Hindlimb muscle (tissue), 1 donor: ENCODE results near the gene PPP1R26. TPM values are rescaled to one million over a fixed set of nuclear protein-coding genes. Genes with fewer than 3 reads are reported as not detected.
"Not testable (repeated sequence)": the region's sequence is repeated elsewhere in the genome, so short reads cannot be mapped to it uniquely, and the experiment has no call there.

Experiments used
- DNase-seq: peaks from one replicate; pipeline ENCODE4 v3.0.0-alpha.2; 2013
- polyA plus RNA-seq: library from polyadenylated mRNA; unstranded; fragments of 120-200 nt; gene quantifications from one replicate; pipeline ENCODE4 v1.2.1, GENCODE V29; 2013; ENCODE audit not compliant: insufficient read length

Gene PPP1R26
- polyA plus RNA-seq, 1 donor: 14.3 TPM

DNA sequence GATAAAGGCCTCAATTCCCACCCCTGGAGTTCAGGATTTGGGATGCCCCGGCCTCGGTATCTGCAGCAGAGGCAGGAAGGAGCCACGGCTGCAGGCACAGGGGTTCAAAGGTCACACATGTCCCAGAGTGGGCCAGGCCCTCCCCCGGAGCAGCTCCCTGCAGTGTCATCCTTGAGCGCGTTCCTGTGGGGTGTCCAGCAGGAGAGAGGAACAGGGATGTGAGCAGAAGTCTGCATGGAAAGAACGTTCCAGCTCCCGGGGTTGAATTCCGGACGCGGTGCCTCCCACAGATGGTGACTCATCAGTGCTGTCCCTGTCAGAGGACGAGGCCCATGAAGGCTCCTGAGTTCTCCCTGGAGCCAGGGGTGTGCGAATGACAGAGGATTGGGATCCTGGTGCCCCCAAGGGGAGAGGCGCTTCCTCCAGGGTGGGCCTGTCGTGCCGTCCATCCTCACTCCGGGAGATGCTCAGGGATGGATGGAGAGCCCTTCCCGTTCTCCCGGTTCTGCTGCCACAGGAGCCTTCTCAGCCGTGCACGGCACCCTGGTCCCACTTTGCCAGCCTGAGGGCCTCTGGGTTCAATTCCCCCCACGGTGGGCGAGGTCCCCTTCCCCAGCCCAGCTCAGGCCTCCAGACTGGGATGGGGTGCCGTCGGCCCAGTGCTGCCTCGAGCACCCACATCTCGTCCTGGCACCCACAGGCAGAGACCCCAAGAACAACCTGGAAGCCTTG lies 44.7 kb downstream of the PPP1R26 start:
- DNase-seq: no peak

DNA sequence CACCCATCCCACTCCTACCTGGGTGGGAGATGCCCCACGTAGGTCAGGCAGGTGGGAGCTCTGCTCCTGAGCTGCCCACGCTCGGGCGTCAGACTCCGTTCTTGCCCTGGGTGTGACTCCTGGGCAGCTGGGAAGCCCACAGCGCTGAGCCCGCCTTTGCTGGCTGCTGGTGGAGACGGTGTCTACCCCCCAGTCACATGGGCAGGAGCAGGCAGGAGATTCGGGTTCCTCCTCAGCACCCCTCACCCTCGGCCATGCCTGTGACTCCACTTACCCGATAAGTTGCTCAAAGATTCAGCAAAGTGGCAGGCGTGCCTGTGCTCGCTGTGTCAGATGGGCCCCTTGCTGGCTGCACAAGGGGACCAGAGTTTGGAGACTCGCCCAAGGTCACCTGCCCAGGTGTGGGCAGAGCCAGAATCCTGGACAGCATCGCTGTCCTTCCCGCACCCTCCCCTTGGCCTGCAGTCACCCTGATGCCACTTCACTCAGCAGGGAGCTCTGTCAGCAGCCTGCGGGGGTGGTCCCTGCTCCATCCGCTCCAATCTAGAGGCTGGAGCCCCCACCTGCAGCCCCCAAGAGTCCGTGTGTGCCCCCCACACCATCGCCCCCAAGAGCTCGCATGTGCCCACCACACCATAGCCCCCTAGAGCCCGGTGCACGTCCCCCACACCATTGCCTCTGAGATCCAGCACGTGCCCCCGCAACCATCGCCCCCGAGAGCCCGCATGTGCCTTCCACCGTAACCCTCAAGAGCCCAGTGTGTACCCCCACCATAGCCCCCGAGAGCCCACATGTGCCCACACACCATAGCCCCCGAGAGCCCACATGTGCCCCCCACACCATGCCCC lies 45.9 kb downstream of the PPP1R26 start:
- DNase-seq: no peak

DNA sequence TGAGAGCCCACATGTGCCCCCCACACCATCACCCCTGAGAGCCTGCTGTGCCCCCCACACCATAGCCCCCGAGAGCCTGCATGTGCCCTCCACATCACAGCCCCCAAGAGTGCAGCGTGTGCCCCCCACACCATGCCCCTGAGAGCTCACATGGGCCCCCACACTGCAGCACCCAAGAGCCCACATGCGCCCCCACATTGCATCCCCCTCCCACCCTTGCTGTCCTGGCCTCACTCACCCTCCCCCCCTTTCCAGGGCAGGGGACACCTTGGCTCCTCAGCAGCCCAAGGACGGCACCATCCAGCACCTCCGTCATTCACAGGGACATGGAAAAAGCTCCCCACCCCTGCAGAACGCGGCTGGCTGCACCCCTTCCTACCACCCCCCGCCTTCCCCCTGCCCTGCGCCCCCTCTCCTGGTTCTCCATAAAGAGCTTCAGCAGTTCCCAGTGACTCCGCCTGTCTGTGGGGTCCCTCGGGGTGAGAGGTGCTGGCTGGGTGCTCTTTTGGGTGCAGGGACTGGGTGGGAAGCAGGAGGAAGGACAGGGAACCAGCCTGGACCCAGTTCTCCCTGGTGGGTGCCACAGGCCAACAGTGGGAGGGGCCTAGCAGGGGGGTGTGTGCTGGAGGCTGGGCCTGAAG lies 46.6 kb downstream of the PPP1R26 start:
- no peak for DNase-seq

DNA sequence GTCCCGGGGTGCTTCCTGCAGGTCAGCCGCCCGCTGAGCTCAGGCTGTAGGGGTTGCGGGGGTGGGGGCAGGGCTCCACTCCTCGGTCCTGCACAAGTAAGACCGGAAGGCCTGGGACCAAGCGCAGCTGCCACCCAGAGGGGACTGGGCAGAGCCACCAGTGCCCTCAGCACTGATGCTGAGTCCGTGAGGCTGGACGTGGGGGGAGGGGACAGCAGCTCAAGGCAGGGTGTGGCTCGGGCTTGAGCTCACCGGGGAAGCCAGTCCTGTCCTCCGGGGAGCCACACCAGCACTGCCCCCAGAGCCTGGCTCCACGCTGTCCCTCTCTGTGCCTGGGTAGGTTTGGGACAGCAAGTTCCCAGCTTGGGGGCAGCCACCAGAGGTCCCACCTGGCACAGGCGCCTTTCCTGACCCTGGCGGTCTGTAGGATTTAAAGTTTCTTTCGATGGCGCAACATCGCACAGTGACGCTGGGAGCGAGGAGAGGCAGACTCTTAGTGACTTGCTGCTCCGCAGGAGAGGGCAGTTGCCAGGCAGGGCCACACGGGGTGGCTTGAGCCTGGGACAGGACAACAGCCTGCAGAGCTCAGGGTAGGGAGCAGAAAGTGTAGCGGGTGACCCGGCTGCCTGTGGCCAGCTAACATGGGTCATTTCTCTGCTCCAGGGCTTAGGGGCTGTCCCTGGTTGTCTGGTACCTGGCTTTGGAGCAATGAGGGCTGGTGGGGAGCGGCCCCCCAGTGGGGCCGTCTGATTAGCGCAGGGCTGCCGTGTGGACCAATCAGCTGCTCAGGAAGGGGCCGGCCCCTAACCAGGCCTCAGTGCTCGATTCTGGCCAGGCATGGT lies 47.4 kb downstream of the PPP1R26 start:
- DNase-seq: no peak

DNA sequence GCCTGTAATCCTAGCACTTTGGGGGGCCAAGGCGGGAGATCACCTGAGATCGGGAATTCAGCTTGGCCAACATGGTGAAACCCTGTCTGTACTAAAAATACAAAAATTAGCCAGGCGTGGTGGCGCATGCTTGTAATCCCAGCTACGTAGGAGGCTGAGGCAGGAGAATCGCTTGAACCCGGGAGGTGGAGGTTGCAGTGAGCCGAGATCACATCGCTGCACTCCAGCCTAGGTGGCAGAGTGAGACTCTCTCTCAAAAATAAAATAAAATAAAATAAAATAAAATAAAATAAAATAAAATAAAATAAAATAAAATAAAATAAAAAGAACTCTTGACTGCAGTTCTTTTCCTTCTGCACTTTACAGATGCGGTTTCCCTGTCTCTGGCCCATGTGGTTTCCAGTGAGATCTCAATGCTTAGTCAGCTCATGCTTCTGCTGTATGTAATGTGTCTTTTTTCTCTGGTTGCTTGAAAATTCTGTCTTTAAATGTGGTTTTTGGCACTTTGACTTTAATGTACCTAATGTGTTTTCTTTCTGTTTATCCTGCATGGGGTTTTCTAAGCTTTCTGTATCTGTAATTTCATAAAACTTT lies 49.4 kb downstream of the PPP1R26 start:
- not testable (repeated sequence) for DNase-seq

DNA sequence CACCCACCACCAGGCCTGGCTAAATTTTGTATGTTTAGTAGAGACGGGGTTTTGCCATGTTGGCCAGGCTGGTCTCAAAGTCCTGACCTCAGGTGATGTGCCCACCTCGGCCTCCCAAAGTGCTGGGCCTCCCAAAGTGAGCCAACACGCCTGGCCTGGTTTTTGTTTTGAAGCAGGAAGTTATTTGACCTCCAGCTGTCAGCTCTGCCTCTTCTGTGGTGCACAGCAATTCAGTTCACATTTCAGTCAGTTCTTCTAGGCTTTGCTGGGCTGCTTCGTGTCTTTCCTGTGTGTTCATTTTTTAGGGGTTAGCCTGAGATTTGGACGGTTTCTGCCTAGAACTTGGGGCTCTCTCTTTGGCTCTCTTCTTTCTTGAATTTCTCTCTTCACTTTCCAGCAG lies 50.6 kb downstream of the PPP1R26 start:
- no peak for DNase-seq

DNA sequence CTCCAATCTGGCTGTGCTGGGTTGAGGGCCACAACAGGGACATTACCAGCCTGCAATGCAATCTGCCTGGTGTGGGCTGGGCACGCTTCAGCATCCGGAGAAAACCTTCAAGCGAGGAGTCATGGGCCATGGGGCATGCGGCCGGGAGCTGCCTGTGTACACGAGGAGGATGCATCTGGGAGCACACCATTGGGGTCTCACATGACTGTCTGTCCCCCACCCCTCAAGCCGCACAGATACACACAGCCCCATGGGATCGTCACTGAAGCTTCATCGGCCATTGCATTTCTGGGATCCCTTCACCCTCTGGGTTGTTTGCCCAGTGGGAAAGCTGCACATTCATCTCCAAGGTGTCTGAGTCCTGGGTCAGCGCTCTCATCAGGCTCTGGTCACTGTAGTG lies 51.5 kb downstream of the PPP1R26 start:
- no peak for DNase-seq

DNA sequence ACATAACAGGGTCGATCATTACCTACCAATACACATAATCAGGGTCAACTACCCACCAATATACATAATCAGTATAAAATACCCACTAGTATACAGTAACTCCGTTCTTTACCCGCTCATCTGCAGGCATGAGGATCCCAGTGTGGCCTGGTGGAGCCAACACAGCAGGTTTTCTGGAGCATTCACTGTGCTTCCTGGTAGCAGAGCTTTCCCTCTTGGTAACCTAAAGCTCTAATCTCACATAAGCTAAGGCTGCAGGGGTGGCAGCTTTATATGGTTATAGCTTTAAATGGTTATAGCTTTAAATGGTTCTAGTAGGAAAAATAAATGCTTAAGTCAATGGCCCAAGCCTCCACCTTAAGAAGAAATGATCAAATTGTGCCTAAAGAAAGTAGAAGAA lies 53.5 kb downstream of the PPP1R26 start:
- no peak for DNase-seq

DNA sequence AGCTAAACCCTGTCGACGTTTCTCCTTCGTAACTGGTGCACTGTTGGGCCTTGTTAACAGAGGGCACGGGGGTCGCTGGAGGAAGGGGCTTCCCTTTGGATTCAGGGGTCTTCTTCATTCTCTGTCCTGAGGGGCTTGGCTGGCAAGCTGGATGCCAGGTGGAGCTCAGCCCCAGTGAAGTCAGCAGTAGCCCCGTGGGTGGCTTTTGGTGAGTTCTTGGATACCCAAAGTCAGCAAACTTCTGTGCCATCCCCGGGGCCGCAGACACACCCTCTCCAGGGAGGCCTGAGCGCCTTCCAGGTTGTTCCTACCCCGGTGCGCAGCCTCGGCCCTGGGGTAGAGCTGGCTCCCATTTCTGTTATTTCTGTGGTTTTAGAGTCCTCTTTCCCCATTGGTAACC lies 54.1 kb downstream of the PPP1R26 start:
- no peak for DNase-seq

DNA sequence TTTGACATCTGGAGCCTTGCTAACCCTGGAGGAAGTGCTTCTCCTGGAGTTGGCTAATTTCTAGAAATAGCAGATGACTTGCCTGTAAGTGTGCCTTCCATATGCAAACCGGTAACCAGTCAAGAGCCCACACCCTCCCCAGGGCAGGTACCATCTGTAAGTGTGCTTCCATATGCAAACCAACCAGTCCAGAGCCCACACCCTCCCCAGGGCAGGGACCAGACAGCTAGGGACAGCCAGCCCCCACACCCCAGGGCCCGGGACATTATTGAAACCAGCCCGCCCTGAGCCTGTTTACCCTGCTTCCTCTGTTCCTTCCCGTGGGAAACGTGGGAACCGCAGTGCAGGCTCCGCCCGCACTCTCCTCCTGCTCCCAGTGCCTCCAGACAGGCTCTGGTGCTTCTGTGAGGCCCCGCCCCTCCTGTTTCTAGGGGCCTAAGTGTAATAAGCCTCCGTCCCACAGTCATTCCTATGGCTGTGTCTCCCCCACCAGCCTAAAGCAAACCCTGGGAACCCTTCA lies 54.7 kb downstream of the PPP1R26 start:
- DNase-seq: not testable (repeated sequence)

DNA sequence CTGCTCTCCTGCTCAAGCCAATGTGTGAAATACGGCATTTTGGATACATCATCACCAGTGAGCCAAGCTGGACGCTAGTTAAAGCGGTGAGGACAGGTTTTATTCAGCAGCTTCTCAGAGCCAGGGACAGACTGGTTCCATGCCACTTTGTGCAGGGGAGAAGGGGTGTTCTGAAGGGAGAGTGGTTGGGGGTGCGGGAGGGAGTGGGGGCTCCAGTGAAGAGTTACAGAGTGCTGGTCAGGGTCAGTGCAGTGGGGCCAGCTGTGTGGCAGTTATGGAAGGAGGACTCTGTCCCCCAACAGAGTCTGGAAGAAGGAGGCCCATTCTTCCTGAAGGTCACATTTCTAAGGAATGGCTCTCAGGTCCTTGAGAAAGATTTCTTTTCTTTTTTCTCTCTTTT lies 55.2 kb downstream of the PPP1R26 start:
- DNase-seq: not testable (repeated sequence)

DNA sequence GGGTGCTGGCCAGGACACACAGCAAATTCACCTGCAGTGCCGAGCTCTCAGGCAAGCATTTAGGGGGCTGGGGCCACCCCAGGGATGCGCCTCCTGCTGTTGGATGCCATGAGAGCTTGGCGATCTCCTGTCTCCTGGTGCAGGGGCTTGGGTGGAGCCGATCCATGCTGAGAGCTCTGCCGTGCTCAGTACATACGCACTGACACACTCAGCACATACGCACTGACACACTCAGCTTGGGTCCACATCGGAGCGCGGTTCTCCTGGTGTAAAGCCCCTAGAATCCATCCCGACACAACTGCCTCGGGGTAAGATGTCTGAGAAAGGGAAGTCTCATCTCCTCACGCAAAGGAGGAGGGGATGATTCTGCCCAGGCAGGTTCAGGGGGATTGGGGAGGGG lies 56.0 kb downstream of the PPP1R26 start:
- not testable (repeated sequence) for DNase-seq

DNA sequence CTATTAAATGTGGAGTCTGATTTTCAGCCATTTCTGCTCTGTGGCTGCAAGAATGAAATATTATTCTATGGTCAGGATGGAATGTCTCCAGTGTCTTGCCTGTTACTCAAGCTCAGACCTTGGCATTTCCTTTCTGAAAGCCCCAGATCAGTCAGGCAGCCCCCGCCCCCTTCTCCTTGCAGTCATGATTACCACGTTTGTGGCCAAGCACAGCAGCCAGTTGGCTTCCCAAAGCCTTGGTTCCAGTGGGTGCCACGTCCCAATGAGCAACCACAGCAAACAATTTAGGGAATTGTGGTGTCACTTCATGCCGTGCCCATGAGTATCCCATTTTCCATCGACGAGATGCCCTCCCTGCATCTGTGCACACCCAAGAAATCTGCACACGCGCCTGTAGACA lies 56.6 kb downstream of the PPP1R26 start:
- no peak for DNase-seq

Other genes with a start within 250 kb of the PPP1R26 start
- gene MRPS2, start 20.9 kb downstream of the PPP1R26 start, polyA plus RNA-seq: 38.3 TPM
- not detected for gene LCN1, start 41.7 kb downstream of the PPP1R26 start, polyA plus RNA-seq
- not detected for gene OBP2A, start 66.3 kb downstream of the PPP1R26 start, polyA plus RNA-seq
- not detected for gene PAEP, start 82.0 kb downstream of the PPP1R26 start, polyA plus RNA-seq
- gene GLT6D1, start 159.8 kb downstream of the PPP1R26 start, polyA plus RNA-seq: not detected
- not detected for gene LCN9, start 183.5 kb downstream of the PPP1R26 start, polyA plus RNA-seq
- gene SOHLH1, start 219.7 kb downstream of the PPP1R26 start, polyA plus RNA-seq: 0.13 TPM
- gene KCNT1, start 222.4 kb downstream of the PPP1R26 start, polyA plus RNA-seq: 16.8 TPM